Trophoblast cell (in vitro differentiated cells and primary cell): Measurements from ENCODE around the gene CCDC63.

Experiments
- DNase-seq, 2 donors: peaks; one replicate each; pipeline ENCODE4 v3.0.0-alpha.2; 2016
- H2AFZ ChIP-seq: 2 replicates; pipeline ENCODE4 v1.6.1; 2013; ENCODE audit warnings: low read length, moderate library complexity, mild to moderate bottlenecking; ENCODE audit not compliant: insufficient read depth, poor library complexity
- H2AK5ac ChIP-seq: 2 replicates; pipeline ENCODE4 v1.6.1; 2013; ENCODE audit warnings: mild to moderate bottlenecking, low read length
- H2BK120ac ChIP-seq: 2 replicates; pipeline ENCODE4 v1.6.1; 2013; ENCODE audit warnings: low read length, mild to moderate bottlenecking, moderate library complexity; ENCODE audit not compliant: insufficient read depth, poor library complexity
- H2BK12ac ChIP-seq: 2 replicates; pipeline ENCODE4 v1.6.1; 2013; ENCODE audit warnings: mild to moderate bottlenecking, low read length, moderate library complexity
- H2BK5ac ChIP-seq: 2 replicates; pipeline ENCODE4 v1.6.1; 2013; ENCODE audit warnings: low read length, low read depth, moderate library complexity, mild to moderate bottlenecking; ENCODE audit not compliant: poor library complexity
- H3K14ac ChIP-seq: 2 replicates; pipeline ENCODE4 v1.6.1; 2013; ENCODE audit warnings: mild to moderate bottlenecking, low read length
- H3K18ac ChIP-seq: 2 replicates; pipeline ENCODE4 v1.6.1; 2013; ENCODE audit warnings: mild to moderate bottlenecking, low read length
- H3K23ac ChIP-seq: 2 replicates; pipeline ENCODE4 v1.6.1; 2013; ENCODE audit warnings: low read length
- H3K27ac ChIP-seq: 2 replicates; pipeline ENCODE4 v1.5.1; 2013; ENCODE audit warnings: low read depth, mild to moderate bottlenecking, inconsistent platforms, low read length, moderate library complexity
- H3K27me3 ChIP-seq: 2 replicates; pipeline ENCODE4 v1.6.1; 2013; ENCODE audit warnings: inconsistent platforms, mild to moderate bottlenecking, low read length, moderate library complexity; ENCODE audit not compliant: insufficient read depth
- H3K36me3 ChIP-seq, 2 experiments: 1 replicate in 1 of 2; 2 replicates in 1 of 2; pipeline ENCODE4 v1.6.1; 2013; ENCODE audit warnings: low read length in 2 of 2, mild to moderate bottlenecking in 2 of 2, moderate library complexity in 1 of 2; ENCODE audit not compliant: insufficient read depth in 2 of 2, control insufficient read depth in 1 of 2
- H3K4ac ChIP-seq: 2 replicates; pipeline ENCODE4 v1.6.1; 2013; ENCODE audit warnings: low read depth, mild to moderate bottlenecking, low read length, moderate library complexity
- H3K4me1 ChIP-seq, 2 experiments: 1 replicate in 1 of 2; 2 replicates in 1 of 2; pipeline ENCODE4 v1.6.1; 2013; ENCODE audit warnings: low read length in 2 of 2, mild to moderate bottlenecking in 2 of 2, moderate library complexity in 1 of 2; ENCODE audit not compliant: insufficient read depth in 2 of 2, control insufficient read depth in 1 of 2
- H3K4me2 ChIP-seq: 2 replicates; pipeline ENCODE4 v1.6.1; 2013; ENCODE audit warnings: inconsistent platforms, mild to moderate bottlenecking, low read length, moderate library complexity
- H3K4me3 ChIP-seq: 2 replicates; pipeline ENCODE4 v1.5.1; 2013; ENCODE audit warnings: mild to moderate bottlenecking, low read depth, low read length, inconsistent platforms
- H3K79me1 ChIP-seq: one replicate; pipeline ENCODE4 v1.6.1; 2013; ENCODE audit warnings: low read length
- H3K79me2 ChIP-seq: 2 replicates; pipeline ENCODE4 v1.6.1; 2013; ENCODE audit warnings: low read length, mild to moderate bottlenecking; ENCODE audit not compliant: control insufficient read depth, insufficient read depth, poor library complexity
- H3K9ac ChIP-seq: 2 replicates; pipeline ENCODE4 v1.6.1; 2013; ENCODE audit warnings: mild to moderate bottlenecking, low read length
- H3K9me3 ChIP-seq: 2 replicates; pipeline ENCODE4 v1.6.1; 2013; ENCODE audit warnings: low read depth, mild to moderate bottlenecking, control low read depth, inconsistent platforms, low read length; ENCODE audit not compliant: insufficient read depth
- H4K12ac ChIP-seq: 2 replicates; pipeline ENCODE4 v1.6.1; 2013; ENCODE audit warnings: low read depth, mild to moderate bottlenecking, low read length, moderate library complexity
- H4K8ac ChIP-seq: 2 replicates; pipeline ENCODE4 v1.6.1; 2013; ENCODE audit warnings: low read depth, mild to moderate bottlenecking, low read length, moderate library complexity
- H4K91ac ChIP-seq: one replicate; pipeline ENCODE4 v1.6.1; 2013; ENCODE audit warnings: low read depth, mild to moderate bottlenecking, low read length, moderate library complexity
- WGBS: extraction: QIAGEN DNeasy Blood & Tissue Kit; methylation state at CpG from one replicate; pipeline ENCODE4 v1.1.7; 2013; ENCODE audit warnings: missing lambda C conversion rate; ENCODE audit not compliant: insufficient read length, insufficient coverage; ENCODE audit errors: extremely low coverage; 5-methylcytosine and 5-hydroxymethylcytosine counted together

CCDC63 gene

GRCh38 chr12:110923692-110924334 lies 77.0 kb downstream of the CCDC63 start:
- H3K27ac ChIP-seq: no peak overlapping the region
- H4K91ac ChIP-seq: no peak overlapping the region
- H3K36me3 ChIP-seq: no peaks in the 10 kb centered on the region
- no peak overlapping the region for H3K4me2 ChIP-seq
- no peaks in the 10 kb centered on the region for H3K79me2 ChIP-seq
- H3K18ac ChIP-seq: no peak overlapping the region
- H2BK12ac ChIP-seq: no peak overlapping the region
- H2BK120ac ChIP-seq: no peak overlapping the region
- H2AK5ac ChIP-seq: no peak overlapping the region
- no peak overlapping the region for H3K9ac ChIP-seq
- H2AFZ ChIP-seq: no peak overlapping the region
- H4K8ac ChIP-seq: no peak overlapping the region
- no peak overlapping the region for H3K14ac ChIP-seq
- no peak overlapping the region for H4K12ac ChIP-seq
- H3K79me1 ChIP-seq: no peaks in the 10 kb centered on the region
- no peak for DNase-seq
- H3K23ac ChIP-seq: no peak overlapping the region
- WGBS: no CpG with 5 or more reads among the region's 9 CpGs
- no peaks in the 10 kb centered on the region for H3K27me3 ChIP-seq
- H3K4ac ChIP-seq: no peak overlapping the region
- H3K4me3 ChIP-seq: no peak overlapping the region
- no peaks in the 10 kb centered on the region for H3K9me3 ChIP-seq
- peaks cover 0 to 2% of the 10 kb centered on the region in 2 experiments for H3K4me1 ChIP-seq
- H2BK5ac ChIP-seq: no peak overlapping the region

GRCh38 chr12:110927546-110927945 lies 80.8 kb downstream of the CCDC63 start:
- H2BK12ac ChIP-seq: no peak overlapping the region
- no peak overlapping the region for H3K4ac ChIP-seq
- no peak overlapping the region for H3K14ac ChIP-seq
- no peak overlapping the region for H2BK5ac ChIP-seq
- no peak overlapping the region for H3K18ac ChIP-seq
- no peak overlapping the region for H2AFZ ChIP-seq
- no peak overlapping the region for H3K23ac ChIP-seq
- no peak overlapping the region for H3K27ac ChIP-seq
- no peak overlapping the region for H4K91ac ChIP-seq
- peaks cover 4% of the 10 kb centered on the region for H3K9me3 ChIP-seq
- no peak overlapping the region for H2BK120ac ChIP-seq
- H4K8ac ChIP-seq: no peak overlapping the region
- no peak overlapping the region for H3K4me3 ChIP-seq
- peaks cover 9 to 10% of the 10 kb centered on the region in 2 experiments for H3K4me1 ChIP-seq
- no CpG with 5 or more reads among the region's 6 CpGs for WGBS
- no peaks in the 10 kb centered on the region for H3K27me3 ChIP-seq
- H3K36me3 ChIP-seq: no peaks in the 10 kb centered on the region
- no peak overlapping the region for H2AK5ac ChIP-seq
- no peaks in the 10 kb centered on the region for H3K79me2 ChIP-seq
- H3K4me2 ChIP-seq: no peak overlapping the region
- no peak overlapping the region for H3K9ac ChIP-seq
- no peaks in the 10 kb centered on the region for H3K79me1 ChIP-seq
- H4K12ac ChIP-seq: no peak overlapping the region
- no peak for DNase-seq

- WGBS: no CpG with 5 or more reads among the region's 7 CpGs
Measured at GRCh38 chr12:110928700-110929099, 81.9 kb downstream of the CCDC63 start.

GRCh38 chr12:110929818-110930217 lies 83.0 kb downstream of the CCDC63 start:
- H4K8ac ChIP-seq: no peak overlapping the region
- no peak overlapping the region for H3K4ac ChIP-seq
- H3K9me3 ChIP-seq: peaks cover 4% of the 10 kb centered on the region
- H3K27ac ChIP-seq: no peak overlapping the region
- H3K4me2 ChIP-seq: no peak overlapping the region
- no peaks in the 10 kb centered on the region for H3K36me3 ChIP-seq
- no peak overlapping the region for H2BK120ac ChIP-seq
- H3K79me2 ChIP-seq: no peaks in the 10 kb centered on the region
- H4K12ac ChIP-seq: no peak overlapping the region
- no peaks in the 10 kb centered on the region for H3K27me3 ChIP-seq
- peaks cover 9% of the 10 kb centered on the region for H3K79me1 ChIP-seq
- no peak overlapping the region for H2BK5ac ChIP-seq
- H3K9ac ChIP-seq: no peak overlapping the region
- DNase-seq: no peak
- WGBS: no CpG with 5 or more reads among the region's 1 CpG
- no peak overlapping the region for H2AK5ac ChIP-seq
- H3K4me1 ChIP-seq: peaks cover 21 to 23% of the 10 kb centered on the region in 2 experiments
- H3K4me3 ChIP-seq: no peak overlapping the region
- H4K91ac ChIP-seq: no peak overlapping the region
- H2BK12ac ChIP-seq: no peak overlapping the region
- H3K18ac ChIP-seq: no peak overlapping the region
- H3K23ac ChIP-seq: no peak overlapping the region
- H2AFZ ChIP-seq: no peak overlapping the region
- no peak overlapping the region for H3K14ac ChIP-seq

More at GRCh38 chr12:110928700-110929099, 81.9 kb downstream of the CCDC63 start:
- H3K14ac ChIP-seq: no peak overlapping the region
- no peak overlapping the region for H3K27ac ChIP-seq
- H2BK12ac ChIP-seq: no peak overlapping the region
- peaks cover 4% of the 10 kb centered on the region for H3K9me3 ChIP-seq
- H3K4me2 ChIP-seq: no peak overlapping the region
- H2AK5ac ChIP-seq: no peak overlapping the region
- H4K12ac ChIP-seq: no peak overlapping the region
- H3K9ac ChIP-seq: no peak overlapping the region
- no peak overlapping the region for H2BK5ac ChIP-seq
- H3K4me1 ChIP-seq: peaks cover 11 to 14% of the 10 kb centered on the region in 2 experiments
- peaks cover under 1% of the 10 kb centered on the region for H3K79me1 ChIP-seq
- no peak overlapping the region for H4K8ac ChIP-seq
- H2AFZ ChIP-seq: no peak overlapping the region
- H3K36me3 ChIP-seq: no peaks in the 10 kb centered on the region
- no peak overlapping the region for H3K4me3 ChIP-seq
- H3K27me3 ChIP-seq: no peaks in the 10 kb centered on the region
- no peaks in the 10 kb centered on the region for H3K79me2 ChIP-seq
- H2BK120ac ChIP-seq: no peak overlapping the region
- no peak overlapping the region for H3K18ac ChIP-seq
- no peak overlapping the region for H3K23ac ChIP-seq
- no peak for DNase-seq
- no peak overlapping the region for H3K4ac ChIP-seq
- H4K91ac ChIP-seq: no peak overlapping the region
